Glutamatergic neuron (in vitro differentiated cells): ENCODE results near the gene NPAT. TPM values are rescaled to one million over a fixed set of nuclear protein-coding genes. Genes with fewer than 3 reads are reported as not detected.

ENCODE experiments used
- DNase-seq: peaks from one replicate; pipeline ENCODE4 v3.0.0; 2022
- H3K27ac Mint-ChIP-seq: one replicate; pipeline ENCODE4 v1.8.0; 2020; ENCODE audit warnings: mild to moderate bottlenecking, mixed read lengths, inconsistent platforms; ENCODE audit not compliant: unreplicated experiment
- H3K27me3 Mint-ChIP-seq: one replicate; pipeline ENCODE4 v1.8.0; 2020; ENCODE audit warnings: mild to moderate bottlenecking, moderate library complexity, mixed read lengths, inconsistent platforms; ENCODE audit not compliant: unreplicated experiment
- H3K36me3 Mint-ChIP-seq: one replicate; pipeline ENCODE4 v1.8.0; 2020; ENCODE audit warnings: mild to moderate bottlenecking, mixed read lengths, inconsistent platforms; ENCODE audit not compliant: unreplicated experiment
- H3K4me1 Mint-ChIP-seq: one replicate; pipeline ENCODE4 v1.8.0; 2020; ENCODE audit warnings: mild to moderate bottlenecking, low read depth, mixed read lengths, inconsistent platforms; ENCODE audit not compliant: unreplicated experiment
- H3K4me3 Mint-ChIP-seq: one replicate; pipeline ENCODE4 v1.8.0; 2020; ENCODE audit warnings: mild to moderate bottlenecking, mixed read lengths, inconsistent platforms; ENCODE audit not compliant: unreplicated experiment
- H3K9me3 Mint-ChIP-seq: one replicate; pipeline ENCODE4 v1.8.0; 2020; ENCODE audit warnings: mild to moderate bottlenecking, moderate library complexity, mixed read lengths, inconsistent platforms; ENCODE audit not compliant: unreplicated experiment
- CTCF ChIP-seq: fragments of 200-600 bp; sonication (generic); IDR thresholded peaks from one replicate; pipeline ENCODE4 v1.5.0; 2021; ENCODE audit not compliant: partially characterized antibody, unreplicated experiment
- total RNA-seq: library from RNA; stranded (reverse); fragmentation: NEBNext Ultra II Directional; extraction: Animal tissue kit (Norgen Biotek cat#: 25700); gene quantifications from one replicate; pipeline ENCODE4 v1.2.1, GENCODE V29; 2021; ENCODE audit not compliant: unreplicated experiment

The NPAT gene
- total RNA-seq, 1 donor from 2014 or later = 16.3 TPM

GRCh38 chr11:108235192-108235591 lies 12.8 kb upstream of the NPAT start:
- Mint-ChIP-seq H3K9me3 (no peaks in the 10 kb centered on the region), H3K36me3 (no peaks in the 10 kb centered on the region), H3K4me3 (no peak overlapping the region), H3K27ac (no peak overlapping the region), H3K27me3 (no peaks in the 10 kb centered on the region), H3K4me1 (no peaks in the 10 kb centered on the region)
- no peak for TF ChIP-seq CTCF
- no peak for DNase-seq

DNA sequence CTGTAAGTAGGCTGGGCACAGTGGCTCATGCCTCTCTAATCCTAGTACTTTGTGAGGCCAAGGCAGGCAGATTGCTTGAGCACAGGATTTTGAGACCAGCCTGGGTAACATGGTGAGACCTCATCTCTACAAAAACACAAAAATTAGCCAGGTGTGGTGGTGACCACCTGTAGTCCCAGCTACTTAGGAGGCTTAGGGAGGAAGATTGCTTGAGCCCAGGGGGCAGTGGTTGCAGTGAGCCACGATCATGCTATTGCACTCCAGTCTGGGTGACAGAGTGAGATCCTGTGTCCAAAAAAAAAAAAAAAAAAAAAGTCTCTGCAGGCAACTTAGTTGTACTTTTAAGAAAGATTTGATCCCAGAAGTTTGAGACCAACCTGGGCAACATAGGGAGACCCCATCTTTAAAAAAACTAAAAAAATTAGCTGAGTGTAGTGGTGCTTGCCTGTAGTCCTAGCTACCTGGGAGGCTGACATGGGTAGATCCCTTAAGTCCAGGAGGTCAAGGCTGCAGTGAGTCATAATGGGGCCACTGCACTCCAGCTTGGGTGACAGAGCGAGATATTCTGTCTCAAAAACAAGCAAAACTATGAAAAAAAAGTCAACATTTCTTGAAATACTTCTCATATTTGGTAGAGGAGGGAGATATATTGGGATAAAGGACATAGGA lies 11.0 kb upstream of the NPAT start:
- TF ChIP-seq CTCF = no peak
- no peak for DNase-seq
- Mint-ChIP-seq H3K27ac (no peak overlapping the region), H3K4me3 (no peak overlapping the region), H3K4me1 (no peaks in the 10 kb centered on the region), H3K36me3 (no peaks in the 10 kb centered on the region), H3K9me3 (no peaks in the 10 kb centered on the region), H3K27me3 (no peaks in the 10 kb centered on the region)

DNA sequence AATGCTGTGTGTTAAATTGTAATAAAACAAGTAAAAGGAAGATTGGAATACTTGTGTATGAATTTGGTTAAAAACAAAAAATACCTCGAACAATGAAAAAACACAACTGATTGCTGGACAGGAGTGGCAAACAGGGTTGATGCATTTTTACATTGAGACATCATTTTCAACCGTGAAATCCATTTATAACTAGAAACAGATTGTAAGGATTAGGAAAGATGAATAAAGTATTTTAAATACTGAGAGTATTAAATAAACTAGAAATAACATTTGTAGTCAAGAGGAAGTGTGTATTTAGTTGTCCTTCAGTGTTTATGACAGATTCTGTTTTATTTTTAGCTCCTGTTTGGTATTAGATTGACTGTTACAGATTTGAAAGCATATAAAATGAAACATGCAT lies 5.8 kb upstream of the NPAT start:
- TF ChIP-seq CTCF = no peak
- no peaks in the 10 kb centered on the region for H3K36me3 Mint-ChIP-seq
- H3K4me1 Mint-ChIP-seq = peaks cover 19% of the 10 kb centered on the region
- no peaks in the 10 kb centered on the region for H3K27me3 Mint-ChIP-seq
- H3K9me3 Mint-ChIP-seq = peaks cover 3% of the 10 kb centered on the region
- no peak for DNase-seq
- no peak overlapping the region for H3K4me3 Mint-ChIP-seq
- H3K27ac Mint-ChIP-seq = no peak overlapping the region

DNA sequence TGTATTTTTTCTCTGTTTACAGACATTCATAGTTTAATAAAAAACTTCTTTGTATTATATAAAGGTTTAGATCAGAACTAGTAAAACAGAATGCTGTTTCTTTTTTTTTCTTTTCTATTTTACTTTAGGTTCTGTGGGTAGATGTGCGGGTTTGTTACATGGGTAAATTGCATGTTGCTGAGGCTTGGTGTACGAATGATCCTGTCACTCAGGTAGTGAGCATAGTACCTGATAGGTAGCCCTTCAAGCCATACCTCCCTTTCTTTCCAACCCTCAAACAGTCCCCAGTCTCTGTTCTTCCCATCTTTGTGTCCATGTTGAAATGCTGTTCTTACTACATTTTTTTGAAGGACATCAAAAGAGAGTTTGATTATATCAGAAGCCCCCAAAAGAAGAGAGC lies 3.6 kb upstream of the NPAT start:
- no peaks in the 10 kb centered on the region for H3K36me3 Mint-ChIP-seq
- peaks cover 21% of the 10 kb centered on the region for H3K4me1 Mint-ChIP-seq
- TF ChIP-seq CTCF = no peak
- H3K4me3 Mint-ChIP-seq = peak overlapping the region; percentile 78
- no peaks in the 10 kb centered on the region for H3K27me3 Mint-ChIP-seq
- no peak overlapping the region for H3K27ac Mint-ChIP-seq
- peaks cover 9% of the 10 kb centered on the region for H3K9me3 Mint-ChIP-seq
- no peak for DNase-seq

DNA sequence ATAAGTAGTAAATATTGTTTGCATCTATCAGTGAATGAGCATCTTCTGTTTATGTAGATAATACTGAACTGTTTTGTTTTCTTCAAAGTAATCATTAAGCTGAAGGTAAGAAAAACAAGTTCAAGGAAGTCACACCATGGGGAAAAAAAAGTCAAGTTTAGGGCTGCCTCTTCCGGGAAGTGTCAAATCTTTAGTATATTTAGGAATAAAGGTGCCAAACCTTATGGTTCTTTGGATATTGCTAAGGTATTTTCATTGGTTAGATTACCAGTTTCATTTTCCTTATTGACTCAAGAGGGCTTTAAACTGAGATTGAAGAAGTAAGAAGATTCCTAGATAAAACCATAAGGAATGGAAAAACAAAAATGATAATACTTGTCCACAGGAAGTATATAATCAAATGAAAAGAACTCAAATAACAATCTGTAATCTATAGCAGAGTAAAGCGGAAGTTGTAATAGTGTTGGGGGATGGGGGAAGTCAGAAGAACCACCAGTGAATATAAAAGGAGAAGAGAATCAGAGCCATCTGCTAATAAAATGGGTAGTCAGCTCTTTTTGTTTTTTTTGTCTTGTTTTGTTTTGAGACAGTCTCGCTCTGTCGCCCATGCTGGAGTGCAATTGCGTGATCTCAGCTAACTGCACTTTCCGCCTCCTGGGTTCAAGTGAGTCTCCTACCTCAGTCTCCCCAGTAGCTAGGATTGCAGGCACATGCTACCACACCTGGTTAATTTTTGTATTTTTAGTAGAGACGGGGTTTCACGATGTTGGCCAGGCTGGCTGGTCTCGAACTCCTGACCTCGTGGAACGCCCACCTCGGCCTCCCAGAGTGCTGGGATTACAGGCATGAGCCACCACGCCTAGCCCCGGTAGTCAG lies 2.7 kb upstream of the NPAT start:
- H3K9me3 Mint-ChIP-seq = peaks cover 10% of the 10 kb centered on the region
- peaks cover 29% of the 10 kb centered on the region for H3K4me1 Mint-ChIP-seq
- TF ChIP-seq CTCF = no peak
- H3K27me3 Mint-ChIP-seq = no peaks in the 10 kb centered on the region
- DNase-seq = no peak
- H3K36me3 Mint-ChIP-seq = no peaks in the 10 kb centered on the region
- H3K27ac Mint-ChIP-seq = no peak overlapping the region
- H3K4me3 Mint-ChIP-seq = no peak overlapping the region
